Nephron progenitor cell (in vitro differentiated cells): ENCODE data around the gene DRD4.
A peak's percentile ranks its signal among the peaks of the same experiment; 100 is the strongest.

Experiments
- DNase-seq: peaks from one replicate; pipeline ENCODE4 v3.0.0; 2021
- H3K27ac Mint-ChIP-seq: 2 replicates; pipeline ENCODE4 v1.8.0; 2021; ENCODE audit warnings: mild to moderate bottlenecking, moderate library complexity, mixed read lengths
- H3K27me3 Mint-ChIP-seq: 2 replicates; pipeline ENCODE4 v1.8.0; 2021; ENCODE audit warnings: mild to moderate bottlenecking, low read depth, mixed read lengths; ENCODE audit not compliant: poor library complexity
- H3K36me3 Mint-ChIP-seq: 2 replicates; pipeline ENCODE4 v1.8.0; 2021; ENCODE audit warnings: low read depth, mixed read lengths
- H3K4me1 Mint-ChIP-seq: 2 replicates; pipeline ENCODE4 v1.8.0; 2021; ENCODE audit warnings: mixed read lengths
- H3K4me3 Mint-ChIP-seq: 2 replicates; pipeline ENCODE4 v1.8.0; 2021; ENCODE audit warnings: mild to moderate bottlenecking, moderate library complexity, mixed read lengths
- H3K9me3 Mint-ChIP-seq: 2 replicates; pipeline ENCODE4 v1.8.0; 2021; ENCODE audit warnings: mild to moderate bottlenecking, moderate library complexity, mixed read lengths
- CTCF ChIP-seq: fragments of 200-600 bp; sonication (generic); IDR thresholded peaks from 2 replicates; pipeline ENCODE4 v1.5.0; 2021; ENCODE audit warnings: antibody characterized with exemption

Gene DRD4

DNA sequence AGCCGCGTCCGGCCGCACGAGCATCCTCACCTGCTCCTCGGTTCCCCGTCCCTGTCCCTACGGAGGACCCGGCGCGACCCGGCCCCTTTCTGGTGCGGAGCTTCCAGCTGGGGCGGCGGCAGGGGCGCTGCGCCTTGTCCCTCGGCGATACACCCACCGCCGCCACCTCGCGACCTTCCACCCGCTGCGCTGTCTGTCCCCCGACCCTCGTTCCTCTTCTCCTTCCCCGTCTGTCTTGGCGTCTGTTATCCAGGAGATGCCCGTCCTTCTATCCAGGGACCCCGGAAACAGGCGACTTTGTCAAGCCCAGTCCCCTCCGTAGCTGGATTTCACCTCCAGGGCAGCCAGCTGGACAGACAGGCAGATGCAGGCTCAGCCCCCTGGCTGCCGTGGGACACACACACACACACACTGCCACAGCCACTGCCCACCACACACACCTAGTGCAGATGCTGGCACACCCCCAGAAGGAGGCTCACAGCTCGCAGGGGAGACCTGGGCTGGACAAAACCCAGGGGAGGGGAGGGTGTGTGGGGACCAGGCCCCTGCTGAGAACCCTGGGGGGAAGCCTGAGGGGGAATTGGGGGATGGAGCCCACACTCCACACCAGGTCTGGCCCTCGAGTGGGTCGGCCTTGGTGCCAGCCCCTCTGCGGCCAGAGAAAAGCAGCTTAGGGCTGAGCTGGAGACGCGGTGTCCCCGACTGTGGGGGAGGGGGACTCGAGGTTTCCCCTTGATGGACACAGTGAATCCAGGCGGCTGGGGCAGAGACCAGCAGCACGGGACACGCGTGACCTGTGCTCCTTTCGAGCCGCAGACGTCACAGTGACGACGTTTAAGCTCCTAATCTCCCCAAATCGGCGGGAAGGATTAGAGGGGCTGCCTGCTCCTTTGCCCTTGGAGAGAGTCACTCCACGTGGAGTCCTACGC, 788 bp downstream of the DRD4 start:
- Mint-ChIP-seq H3K36me3 (peaks cover 12% of the 10 kb centered on the region), H3K9me3 (no peaks in the 10 kb centered on the region), H3K27me3 (peaks cover 66% of the 10 kb centered on the region), H3K27ac (no peak overlapping the region), H3K4me3 (peak overlapping the region; percentile 83), H3K4me1 (peaks cover 29% of the 10 kb centered on the region)
- TF ChIP-seq CTCF, result no peak
- DNase-seq, result no peak

DNA sequence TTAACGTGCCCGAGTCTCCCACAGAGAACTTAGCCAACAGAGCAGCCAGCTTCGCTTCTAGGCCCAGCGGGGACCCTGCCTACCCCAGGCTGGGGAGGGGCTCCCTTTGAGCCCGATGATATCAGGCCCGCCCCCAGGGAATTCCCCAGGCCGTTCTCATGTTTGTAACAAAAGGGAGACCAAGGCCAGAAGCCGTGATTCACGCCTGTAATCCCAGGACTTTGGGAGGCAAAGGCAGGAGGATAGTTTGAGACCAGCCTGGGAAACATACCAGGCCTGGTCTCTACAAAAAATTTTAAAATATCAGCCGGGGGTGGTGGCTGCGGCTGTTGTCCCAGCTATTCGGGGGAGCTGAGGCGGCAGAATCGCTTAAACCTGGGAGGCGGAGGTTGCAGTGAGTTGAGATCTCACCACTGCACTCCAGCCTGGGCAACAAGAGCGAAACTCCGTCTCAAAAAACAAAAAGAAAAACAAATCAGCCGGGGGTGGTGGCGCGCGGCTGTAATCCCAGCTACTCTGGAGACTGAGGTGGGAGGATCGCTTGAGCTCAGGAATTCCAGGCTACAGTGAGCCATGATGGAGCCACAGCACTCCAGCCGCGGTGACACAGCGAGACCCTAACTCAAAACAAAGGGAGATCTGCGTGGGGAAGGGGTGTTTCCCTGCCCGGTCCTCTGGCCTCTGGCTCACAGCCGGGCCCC, 1.7 kb downstream of the DRD4 start:
- H3K36me3 Mint-ChIP-seq, result peaks cover 9% of the 10 kb centered on the region
- H3K27ac Mint-ChIP-seq, result no peak overlapping the region
- TF ChIP-seq CTCF, result no peak
- peak; percentile 47 for DNase-seq
- peak overlapping the region; percentile 77 for H3K4me3 Mint-ChIP-seq
- H3K4me1 Mint-ChIP-seq, result peaks cover 29% of the 10 kb centered on the region
- peaks cover 64% of the 10 kb centered on the region for H3K27me3 Mint-ChIP-seq
- H3K9me3 Mint-ChIP-seq, result no peaks in the 10 kb centered on the region

GRCh38 chr11:639332-639955, 2.4 kb downstream of the DRD4 start:
- H3K36me3 Mint-ChIP-seq, result peaks cover 8% of the 10 kb centered on the region
- peaks cover 29% of the 10 kb centered on the region for H3K4me1 Mint-ChIP-seq
- peaks cover 57% of the 10 kb centered on the region for H3K27me3 Mint-ChIP-seq
- no peak for TF ChIP-seq CTCF
- H3K9me3 Mint-ChIP-seq, result no peaks in the 10 kb centered on the region
- H3K4me3 Mint-ChIP-seq, result peak overlapping the region; percentile 77
- H3K27ac Mint-ChIP-seq, result no peak overlapping the region
- DNase-seq, result peak; percentile 42

DNA sequence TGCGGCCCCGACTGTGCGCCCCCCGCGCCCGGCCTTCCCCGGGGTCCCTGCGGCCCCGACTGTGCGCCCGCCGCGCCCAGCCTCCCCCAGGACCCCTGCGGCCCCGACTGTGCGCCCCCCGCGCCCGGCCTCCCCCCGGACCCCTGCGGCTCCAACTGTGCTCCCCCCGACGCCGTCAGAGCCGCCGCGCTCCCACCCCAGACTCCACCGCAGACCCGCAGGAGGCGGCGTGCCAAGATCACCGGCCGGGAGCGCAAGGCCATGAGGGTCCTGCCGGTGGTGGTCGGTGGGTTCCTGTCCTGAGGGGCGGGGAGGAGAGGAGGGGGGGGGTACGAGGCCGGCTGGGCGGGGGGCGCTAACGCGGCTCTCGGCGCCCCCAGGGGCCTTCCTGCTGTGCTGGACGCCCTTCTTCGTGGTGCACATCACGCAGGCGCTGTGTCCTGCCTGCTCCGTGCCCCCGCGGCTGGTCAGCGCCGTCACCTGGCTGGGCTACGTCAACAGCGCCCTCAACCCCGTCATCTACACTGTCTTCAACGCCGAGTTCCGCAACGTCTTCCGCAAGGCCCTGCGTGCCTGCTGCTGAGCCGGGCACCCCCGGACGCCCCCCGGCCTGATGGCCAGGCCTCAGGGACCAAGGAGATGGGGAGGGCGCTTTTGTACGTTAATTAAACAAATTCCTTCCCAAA, 3.1 kb downstream of the DRD4 start:
- Mint-ChIP-seq H3K27ac (no peak overlapping the region), H3K9me3 (no peaks in the 10 kb centered on the region), H3K4me3 (peak overlapping the region; percentile 61), H3K36me3 (peaks cover 3% of the 10 kb centered on the region), H3K4me1 (peaks cover 29% of the 10 kb centered on the region), H3K27me3 (peaks cover 50% of the 10 kb centered on the region)
- no peak for DNase-seq
- TF ChIP-seq CTCF, result no peak

DNA sequence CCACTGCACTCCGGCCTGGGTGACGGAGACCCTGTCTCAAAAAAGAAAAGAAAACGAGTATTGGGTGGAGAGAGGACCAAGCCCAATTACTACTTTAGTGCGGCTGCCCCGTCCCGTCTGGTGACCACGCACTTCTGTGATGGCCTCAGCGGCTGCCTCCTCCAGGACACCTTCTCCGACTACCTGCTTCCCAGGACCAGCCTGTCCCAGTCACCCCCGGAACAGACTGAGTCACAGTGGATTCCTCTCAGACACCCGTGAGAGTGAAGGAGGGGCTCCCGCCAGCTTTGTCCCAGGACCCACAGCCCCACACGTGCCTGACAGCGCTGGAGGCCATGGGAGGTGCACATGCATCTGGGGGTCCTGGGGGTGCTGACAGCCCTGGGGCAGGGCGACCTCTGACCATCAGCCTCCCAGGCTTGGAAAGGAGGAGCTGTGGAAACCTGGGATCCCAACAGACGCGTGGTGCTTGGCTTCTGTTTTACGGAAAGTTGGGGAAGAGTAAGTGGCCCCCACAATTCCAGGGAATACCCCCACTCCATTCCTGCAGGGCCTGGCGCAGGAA, 4.8 kb downstream of the DRD4 start:
- Mint-ChIP-seq H3K36me3 (no peaks in the 10 kb centered on the region), H3K27ac (no peak overlapping the region), H3K4me1 (peaks cover 19% of the 10 kb centered on the region), H3K27me3 (peaks cover 34% of the 10 kb centered on the region), H3K9me3 (no peaks in the 10 kb centered on the region), H3K4me3 (no peak overlapping the region)
- no peak for TF ChIP-seq CTCF
- DNase-seq, result no peak
